H1 (cell line): ENCODE results near the gene PROZ. TPM values are rescaled to one million over a fixed set of nuclear protein-coding genes. Genes with fewer than 3 reads are reported as not detected.

Experiments used
- CTCF ChIA-PET: fragments of 300-600 bp; sonication (Branson Sonifier 250); formaldehyde crosslinking; loops from one replicate; lab custom pipeline; 2021; ENCODE audit not compliant: partially characterized antibody; lab: Charles Lee
- POLR2A ChIA-PET: fragments of 300-600 bp; sonication (Branson Sonifier 250); formaldehyde crosslinking; loops from one replicate; lab custom pipeline; 2021; ENCODE audit warnings: inconsistent platforms; ENCODE audit not compliant: partially characterized antibody; lab: Charles Lee
- DNase-seq, 2 experiments: peaks; one replicate each; pipeline versions ENCODE4 v3.0.0 to v3.0.0-alpha.2; 2010 to 2022; ENCODE audit warnings: low spot score in 2 of 2, low read depth in 1 of 2, mixed read lengths in 1 of 2
- FAIRE-seq: peaks from 2 replicates; lab custom pipeline; 2011; peaks lifted over from hg19 to GRCh38; lab: Jason Lieb, UNC
- H2AFZ ChIP-seq: 2 replicates; pipeline ENCODE4 v1.8.1; 2012; ENCODE audit warnings: low read length, inconsistent platforms
- H2AK5ac ChIP-seq: 2 replicates; pipeline ENCODE4 v1.6.1; 2013; ENCODE audit warnings: low read depth, low read length
- H2BK120ac ChIP-seq: replicated peaks from 2 replicates; pipeline ENCODE3; 2013; ENCODE audit warnings: low read depth, low read length, inconsistent platforms
- H2BK12ac ChIP-seq: 2 replicates; pipeline ENCODE4 v1.6.1; 2013; ENCODE audit warnings: low read depth, low read length
- H2BK15ac ChIP-seq: 2 replicates; pipeline ENCODE4 v1.6.1; 2013; ENCODE audit warnings: low read length
- H2BK20ac ChIP-seq: 2 replicates; pipeline ENCODE4 v1.6.1; 2013; ENCODE audit warnings: low read length
- H2BK5ac ChIP-seq: 2 replicates; pipeline ENCODE4 v1.6.1; 2013; ENCODE audit warnings: low read depth, low read length
- H3K14ac ChIP-seq: 2 replicates; pipeline ENCODE4 v1.6.1; 2013; ENCODE audit warnings: inconsistent platforms; ENCODE audit not compliant: insufficient read length
- H3K18ac ChIP-seq: 2 replicates; pipeline ENCODE4 v1.6.1; 2013; ENCODE audit warnings: low read length; ENCODE audit errors: extremely low read depth
- H3K23ac ChIP-seq: 2 replicates; pipeline ENCODE4 v1.6.1; 2013; ENCODE audit warnings: inconsistent platforms; ENCODE audit not compliant: insufficient read length
- H3K23me2 ChIP-seq: 2 replicates; pipeline ENCODE4 v1.6.1; 2013; ENCODE audit warnings: low read depth, low read length
- H3K27ac ChIP-seq: 2 replicates; pipeline ENCODE4 v1.6.1; 2011; ENCODE audit warnings: low read depth, low read length, inconsistent platforms
- H3K27me3 ChIP-seq, 4 experiments: replicated peaks in 1 of 4; 1 replicate in 1 of 4; 2 replicates in 3 of 4; pipeline versions ENCODE4 v1.6.1 to v1.8.1; 2011 to 2013; ENCODE audit warnings: low read length in 3 of 4, mild to moderate bottlenecking in 3 of 4, inconsistent platforms in 2 of 4, mixed read lengths in 2 of 4, moderate library complexity in 1 of 4; ENCODE audit not compliant: control insufficient read depth in 3 of 4, insufficient read depth in 3 of 4; ENCODE audit errors: extremely low read depth in 1 of 4
- H3K36me3 ChIP-seq, 4 experiments: 2 replicates each; pipeline versions ENCODE4 v1.6.1 to v1.8.1; 2011 to 2013; ENCODE audit warnings: mild to moderate bottlenecking in 4 of 4, low read length in 3 of 4, moderate library complexity in 2 of 4, control low read depth in 1 of 4, inconsistent platforms in 1 of 4; ENCODE audit not compliant: insufficient read depth in 4 of 4, control insufficient read depth in 2 of 4
- H3K4ac ChIP-seq: replicated peaks from 2 replicates; pipeline ENCODE3; 2013; ENCODE audit warnings: low read length, low read depth, mixed read lengths, inconsistent platforms; ENCODE audit not compliant: insufficient read length
- H3K4me1 ChIP-seq, 4 experiments: replicated peaks in 1 of 4; 1 replicate in 1 of 4; 2 replicates in 3 of 4; pipeline versions ENCODE4 v1.6.1 to v1.8.1; 2011 to 2013; ENCODE audit warnings: low read length in 3 of 4, inconsistent platforms in 2 of 4, mixed read lengths in 1 of 4; ENCODE audit not compliant: insufficient read depth in 4 of 4, control insufficient read depth in 3 of 4
- H3K4me2 ChIP-seq, 2 experiments: 2 replicates each; pipeline versions ENCODE4 v1.6.1 to v1.8.1; 2011 to 2013; ENCODE audit warnings: low read depth in 2 of 2, low read length in 2 of 2, control low read depth in 1 of 2, inconsistent platforms in 1 of 2, mild to moderate bottlenecking in 1 of 2; ENCODE audit not compliant: insufficient read depth in 1 of 2
- H3K4me3 ChIP-seq, 4 experiments: fragments of 200-600, 300-600 bp in 1 of 4; sonication (generic), shearing (Covaris generic), sonication (Bioruptor Twin) in 1 of 4; 2 replicates each; pipeline versions ENCODE4 v1.5.1 to v1.8.1; 2011 to 2016; ENCODE audit warnings: low read length in 4 of 4, low read depth in 3 of 4, control low read depth in 2 of 4, inconsistent platforms in 2 of 4, mild to moderate bottlenecking in 2 of 4, mixed read lengths in 1 of 4, moderate library complexity in 1 of 4; ENCODE audit not compliant: insufficient read depth in 2 of 4; ENCODE audit errors: extremely low read depth in 1 of 4
- H3K56ac ChIP-seq: replicated peaks from 2 replicates; pipeline ENCODE3; 2013; ENCODE audit warnings: low read depth, mild to moderate bottlenecking, mixed read lengths, low read length, inconsistent platforms; ENCODE audit not compliant: insufficient read length
- H3K79me1 ChIP-seq: 2 replicates; pipeline ENCODE4 v1.6.1; 2013; ENCODE audit warnings: low read depth, low read length, control low read depth
- H3K79me2 ChIP-seq, 2 experiments: 2 replicates each; pipeline versions ENCODE4 v1.6.1 to v1.8.1; 2012 to 2013; ENCODE audit warnings: low read length in 2 of 2, mild to moderate bottlenecking in 2 of 2, inconsistent platforms in 1 of 2; ENCODE audit not compliant: insufficient read depth in 2 of 2, control insufficient read depth in 1 of 2
- H3K9ac ChIP-seq, 4 experiments: replicated peaks in 1 of 4; 1 replicate in 1 of 4; 2 replicates in 3 of 4; pipeline versions ENCODE4 v1.6.1 to v1.8.1; 2011 to 2013; ENCODE audit warnings: low read depth in 3 of 4, low read length in 3 of 4, control low read depth in 2 of 4, mild to moderate bottlenecking in 2 of 4, moderate library complexity in 2 of 4, inconsistent platforms in 1 of 4; ENCODE audit errors: extremely low read depth in 1 of 4
- H3K9me3 ChIP-seq, 2 experiments: 2 replicates each; pipeline versions ENCODE4 v1.6.1 to v1.8.1; 2012 to 2013; ENCODE audit warnings: mild to moderate bottlenecking in 2 of 2, moderate library complexity in 2 of 2, control low read depth in 1 of 2, inconsistent platforms in 1 of 2, low read depth in 1 of 2, low read length in 1 of 2, mixed read lengths in 1 of 2; ENCODE audit not compliant: insufficient read depth in 2 of 2
- H4K20me1 ChIP-seq, 2 experiments: replicated peaks in 1 of 2; 2 replicates each; pipeline versions ENCODE3 to v1.8.1; 2011 to 2013; ENCODE audit warnings: inconsistent platforms in 2 of 2, low read length in 2 of 2, mild to moderate bottlenecking in 1 of 2; ENCODE audit not compliant: insufficient read depth in 2 of 2, control insufficient read depth in 1 of 2
- H4K5ac ChIP-seq: 2 replicates; pipeline ENCODE4 v1.6.1; 2013; ENCODE audit warnings: low read length, low read depth, mixed read lengths, inconsistent platforms; ENCODE audit not compliant: insufficient read length
- H4K8ac ChIP-seq: 2 replicates; pipeline ENCODE4 v1.8.0; 2013; ENCODE audit warnings: mild to moderate bottlenecking, moderate library complexity, low read length, inconsistent platforms; ENCODE audit not compliant: insufficient read depth; ENCODE audit errors: extremely low read depth
- H4K91ac ChIP-seq: replicated peaks from 2 replicates; pipeline ENCODE3; 2013; ENCODE audit warnings: low read length, mixed read lengths, inconsistent platforms; ENCODE audit not compliant: insufficient read length
- CBX5 ChIP-seq: fragments of 300-800, 300-1000 bp; sonication (generic); IDR thresholded peaks from 2 replicates; pipeline ENCODE4 v1.7.1; 2016; ENCODE audit warnings: antibody characterized with exemption, low read length, low read depth
- CBX8 ChIP-seq: fragments of 300-800, 300-1000 bp; sonication (generic); IDR thresholded peaks from 2 replicates; pipeline ENCODE4 v1.7.1; 2016; ENCODE audit warnings: low read depth, low read length, borderline replicate concordance
- E2F6 ChIP-seq: IDR thresholded peaks from 2 replicates; pipeline ENCODE4 v1.6.1; 2012; ENCODE audit warnings: inconsistent platforms
- FOSL1 ChIP-seq: IDR thresholded peaks from 2 replicates; pipeline ENCODE4 v1.6.1; 2011; ENCODE audit warnings: mild to moderate bottlenecking, low read depth, low read length, moderate library complexity; ENCODE audit not compliant: insufficient read depth
- HDAC6 ChIP-seq: IDR thresholded peaks from one replicate; pipeline ENCODE4 v1.7.1; 2012; ENCODE audit warnings: low read depth, mild to moderate bottlenecking, inconsistent platforms, low read length, moderate library complexity
- KDM4A ChIP-seq: IDR thresholded peaks from one replicate; pipeline ENCODE4 v1.7.1; 2012; ENCODE audit warnings: low read depth, mild to moderate bottlenecking, moderate library complexity, low read length, inconsistent platforms; ENCODE audit not compliant: severe bottlenecking
- KDM5A ChIP-seq: fragments of 200-600 bp; IDR thresholded peaks from 2 replicates; pipeline ENCODE4 v1.7.1; 2012; ENCODE audit warnings: mild to moderate bottlenecking, low read length, inconsistent platforms, mixed read lengths
- POLR2AphosphoS5 ChIP-seq: IDR thresholded peaks from 2 replicates; pipeline ENCODE4 v1.6.1; 2011; ENCODE audit warnings: low read depth, low read length
- SIRT6 ChIP-seq: IDR thresholded peaks from one replicate; pipeline ENCODE4 v1.7.1; 2012; ENCODE audit warnings: low read length, inconsistent platforms
- SP2 ChIP-seq: IDR thresholded peaks from 2 replicates; pipeline ENCODE4 v1.6.1; 2012; ENCODE audit warnings: mild to moderate bottlenecking, low read length, inconsistent platforms
- SUZ12 ChIP-seq: fragments of 200-600 bp; sonication (generic); IDR thresholded peaks from 2 replicates; pipeline ENCODE4 v1.6.1; 2012; ENCODE audit warnings: mild to moderate bottlenecking, inconsistent platforms, low read length, moderate library complexity, mixed read lengths
- TAF7 ChIP-seq: optimal IDR thresholded peaks from 2 replicates; pipeline ENCODE3; 2011; ENCODE audit warnings: low read depth, mild to moderate bottlenecking, inconsistent platforms, low read length, moderate library complexity, borderline replicate concordance
- WGBS, 2 experiments: shearing (Covaris generic) in 1 of 2; methylation state at CpG; one replicate each; pipeline versions ENCODE4 v1.1.6 to v1.1.7; 2013 to 2015; ENCODE audit warnings: low lambda C conversion rate in 2 of 2, mixed read lengths in 2 of 2, inconsistent platforms in 1 of 2, low coverage in 1 of 2, missing lambda C conversion rate in 1 of 2; ENCODE audit not compliant: insufficient replicate concordance in 2 of 2, insufficient coverage in 1 of 2, insufficient read length in 1 of 2; ENCODE audit errors: extremely low coverage in 1 of 2, missing lambda C conversion rate in 1 of 2; 5-methylcytosine and 5-hydroxymethylcytosine counted together
- polyA plus RNA-seq, 7 experiments: library from polyadenylated mRNA; depleted of rRNA in 3 of 7; stranded (reverse) in 5 of 7; unstranded in 2 of 7; fragments of >200 nt in 5 of 7; fragments of 200-250 nt in 2 of 7; gene quantifications; 1 replicate in 5 of 7; 2 replicates in 1 of 7; 4 replicates in 1 of 7; pipeline versions ENCODE4 v1.2.1 to v1.2.3, GENCODE V29; 2011 to 2013; ENCODE audit warnings: missing spikeins in 2 of 7, mixed read lengths in 2 of 7
- total RNA-seq: library from RNA; stranded (reverse); fragmentation: NEBNext Ultra II Directional; extraction: Animal tissue kit (Norgen Biotek cat#: 25700); gene quantifications from 2 replicates; pipeline ENCODE4 v1.2.1, GENCODE V29; 2021

Gene PROZ
- total and polyA plus RNA-seq, 2 of the 8 experiments (the other 6 are each of a cell fraction or from before 2014, with no cell fraction given): not detected

GRCh38 chr13:113148940-113149503 lies 9.4 kb upstream of the PROZ start:
- ChIA-PET POLR2A (no interaction called here), CTCF (interaction anchor here (0.7 to 3.5 kb wide), 3 partner anchors 20 to 205 kb away, joined by 3 to 14 read pairs (median 3); no protein-coding TSS in a partner anchor)
- Histone ChIP-seq H2BK15ac (no peak overlapping the region), H2AFZ (no peak overlapping the region), H2BK12ac (no peak overlapping the region), H3K79me2 (no peaks in the 10 kb centered on the region), H3K4me1 (peaks cover 0 to 9% (median 4%) of the 10 kb centered on the region in 4 experiments; a peak in 5 of 7 replicates), H2BK5ac (no peak overlapping the region), H2AK5ac (peak overlapping the region; percentile 48; the same call in 1 of the 2 replicates), H4K5ac (no peak overlapping the region), H3K9me3 (no peaks in the 10 kb centered on the region), H3K14ac (no peak overlapping the region), H3K4me2 (no peak overlapping the region), H3K56ac (no peak overlapping the region), H3K18ac (no peak overlapping the region), H3K27me3 (peaks cover 7 to 22% (median 20%) of the 10 kb centered on the region in 4 experiments; a peak in 6 of 7 replicates), H3K27ac (no peak overlapping the region), H3K79me1 (no peaks in the 10 kb centered on the region), H4K8ac (no peak overlapping the region), H2BK120ac (no peak overlapping the region), H3K4me3 (no peak overlapping the region), H3K23ac (no peak overlapping the region), H2BK20ac (no peak overlapping the region), H3K23me2 (peaks cover 10% of the 10 kb centered on the region), H3K9ac (no peak overlapping the region), H4K91ac (no peak overlapping the region), H3K36me3 (no peaks in the 10 kb centered on the region), H3K4ac (no peak overlapping the region), H4K20me1 (no peaks in the 10 kb centered on the region)
- TF ChIP-seq CBX5: no peak
- TF ChIP-seq E2F6: no peak
- no peak for TF ChIP-seq SP2
- no peak for TF ChIP-seq KDM5A
- TF ChIP-seq KDM4A: no peak
- no peak for TF ChIP-seq TAF7
- no peak for TF ChIP-seq SUZ12
- TF ChIP-seq CBX8: no peak
- no peak for TF ChIP-seq POLR2AphosphoS5
- TF ChIP-seq HDAC6: no peak
- TF ChIP-seq SIRT6: no peak
- TF ChIP-seq FOSL1: no peak
- FAIRE-seq: no peak
- 94% methylated on average over 30 of the region's 38 CpGs; no CpG with 5 or more reads in 1 of the 2 experiments for WGBS, 2 experiments
- peak in 1 of 2 experiments; percentile 43 for DNase-seq
